ENCODE results near the gene SRSF10.

Gene SRSF10

DNA sequence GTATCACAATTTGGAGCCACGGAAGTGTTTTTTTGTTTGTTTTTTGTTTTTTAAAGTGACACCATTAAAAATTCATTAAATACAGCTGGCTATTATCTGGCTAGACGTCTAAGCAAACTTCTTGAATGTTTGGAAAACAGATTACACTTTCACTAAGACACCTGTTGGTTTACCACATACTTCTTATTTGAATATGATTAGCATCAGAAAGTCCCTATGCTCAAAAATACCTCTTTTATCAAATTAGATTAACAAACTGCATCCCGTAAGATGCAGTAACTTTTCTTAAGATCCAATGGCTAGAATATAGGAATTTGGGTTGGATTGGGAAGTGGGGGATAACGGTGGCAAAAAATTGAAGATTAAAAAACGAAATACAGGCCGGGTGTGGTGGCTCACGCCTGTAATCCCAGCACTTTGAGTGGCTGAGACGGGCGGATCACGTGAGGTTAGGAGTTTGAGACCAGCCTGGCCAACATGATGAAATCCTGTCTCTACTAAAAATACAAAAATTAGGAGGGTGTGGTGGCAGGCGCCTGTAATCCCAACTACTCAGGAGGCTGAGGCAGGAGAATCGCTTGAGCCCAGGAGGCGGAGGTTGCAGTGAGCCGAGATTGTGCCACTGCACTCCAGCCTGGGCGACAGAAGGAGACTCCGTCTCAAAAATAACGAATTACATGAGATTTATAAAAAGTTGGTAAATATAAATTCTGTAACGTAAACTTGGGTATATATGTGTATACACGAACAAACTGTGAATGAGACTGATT lies 21.9 kb downstream of the SRSF10 start:
- DNase-seq: peak; percentile 65

DNA sequence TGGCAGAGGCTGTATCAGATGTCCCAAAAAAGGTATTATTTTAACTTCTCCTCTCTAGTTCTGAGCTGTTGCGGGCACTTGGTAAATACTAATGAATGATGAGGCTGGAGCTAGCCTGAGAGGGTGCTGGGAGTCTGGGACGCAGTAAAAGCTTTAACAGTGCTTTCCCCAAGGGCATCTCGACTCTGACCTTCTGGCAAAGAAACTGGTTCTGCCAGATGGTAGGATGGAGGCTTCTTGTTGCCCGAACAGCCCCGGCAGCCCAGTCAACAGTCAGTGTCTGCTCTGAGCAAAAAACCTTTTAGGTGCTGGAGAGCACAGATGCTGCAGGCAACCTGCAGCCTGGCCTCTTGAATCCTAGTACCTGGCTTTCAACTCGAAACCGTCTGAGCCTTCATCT lies 23.0 kb downstream of the SRSF10 start:
- peak; percentile 98 for DNase-seq

DNA sequence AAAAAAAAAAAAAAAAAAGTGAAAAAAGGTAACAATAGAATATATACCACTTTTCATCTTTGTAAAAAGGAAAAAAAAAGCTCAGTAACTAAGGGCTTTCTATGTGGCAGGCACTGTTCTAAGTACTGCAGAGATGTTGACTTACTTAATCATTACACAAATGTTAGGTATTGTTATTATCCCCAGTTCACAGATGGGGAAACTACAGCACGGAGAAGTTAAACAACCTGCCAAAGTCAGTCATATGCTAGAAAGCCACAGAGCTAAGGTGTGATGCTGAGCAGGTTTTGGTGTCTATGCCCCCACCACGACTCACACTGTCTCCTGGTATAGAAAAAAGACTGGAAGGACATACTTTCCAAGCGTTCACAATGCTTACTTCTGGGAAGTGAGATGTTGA lies 27.1 kb downstream of the SRSF10 start:
- DNase-seq: no peak

DNA sequence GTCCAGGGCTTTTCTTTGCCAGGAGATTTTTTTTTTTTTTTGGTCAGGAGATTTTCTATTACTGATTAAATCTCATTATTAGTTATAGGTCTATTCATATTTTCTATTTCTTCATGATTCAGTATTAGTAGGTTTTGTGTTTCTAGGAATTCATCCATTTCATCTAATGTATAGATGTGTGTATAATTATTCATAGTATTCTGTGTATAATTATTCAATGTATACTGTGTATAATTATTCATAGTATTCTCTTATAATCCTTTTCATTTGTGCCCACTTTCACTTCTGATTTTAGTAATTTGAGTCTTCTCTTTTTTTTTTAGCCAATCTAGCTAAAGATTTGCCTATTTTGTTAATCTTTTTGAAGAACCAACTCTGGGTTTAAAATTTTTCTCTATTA lies 32.8 kb downstream of the SRSF10 start:
- no peak for DNase-seq

DNA sequence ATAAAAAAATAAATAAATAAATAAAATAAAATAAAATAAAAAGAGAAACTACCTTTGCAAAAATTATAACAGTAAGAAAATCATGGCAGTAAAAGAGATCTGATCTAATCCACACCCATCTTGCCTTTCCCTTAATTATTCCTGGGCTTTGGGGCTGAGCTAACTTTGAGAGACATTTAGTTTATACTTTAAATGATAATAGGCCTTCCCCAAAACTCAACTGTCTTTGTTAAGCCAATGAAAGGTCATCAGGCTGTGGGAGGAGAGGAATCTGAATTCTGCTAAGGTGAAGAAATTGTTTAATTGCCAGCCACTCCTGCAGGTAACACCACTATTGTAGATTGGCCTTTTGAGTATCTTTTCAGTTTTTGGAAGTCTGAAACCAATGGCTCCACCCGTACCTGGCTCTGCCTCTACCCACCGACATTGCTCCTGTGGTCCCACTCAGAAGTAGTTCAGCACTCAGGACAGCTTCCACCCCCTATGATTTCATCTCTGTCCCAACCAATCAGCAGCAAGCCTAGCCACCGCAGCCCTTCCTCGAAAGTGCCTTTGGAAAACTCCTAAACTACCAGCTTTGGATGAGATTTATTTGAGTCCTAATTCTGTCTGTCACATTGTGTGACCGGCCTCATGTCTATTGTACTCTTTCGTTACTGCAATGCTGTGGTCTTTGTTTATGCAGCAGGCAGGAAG lies 43.5 kb downstream of the SRSF10 start:
- DNase-seq: peak; percentile 37

GRCh38 chr1:23931491-23931880 lies 48.6 kb downstream of the SRSF10 start:
- DNase-seq: peak; percentile 40

- no peak for DNase-seq
These were observed 49.2 kb downstream of the SRSF10 start for GRCh38 chr1:23930861-23931490.

DNA sequence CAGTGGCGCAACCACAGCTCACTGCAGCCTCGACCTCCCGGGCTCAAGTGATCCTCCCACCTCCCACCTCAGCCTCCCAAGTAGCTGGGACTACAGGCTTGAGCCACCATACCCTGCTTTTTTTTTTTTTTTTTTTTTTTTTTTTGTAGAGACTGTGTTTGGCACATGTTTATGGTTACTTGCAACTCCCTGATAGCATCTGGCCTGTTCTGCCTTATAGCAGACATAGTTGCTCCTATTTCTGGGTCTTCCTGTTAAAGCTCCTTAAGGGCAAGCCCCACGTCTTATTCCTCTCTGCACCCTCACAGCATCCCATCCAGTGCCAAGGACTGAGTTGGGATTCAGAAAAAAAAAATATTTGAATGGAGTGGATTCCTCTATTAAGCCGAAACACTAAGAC lies 49.9 kb downstream of the SRSF10 start:
- no peak for DNase-seq

DNA sequence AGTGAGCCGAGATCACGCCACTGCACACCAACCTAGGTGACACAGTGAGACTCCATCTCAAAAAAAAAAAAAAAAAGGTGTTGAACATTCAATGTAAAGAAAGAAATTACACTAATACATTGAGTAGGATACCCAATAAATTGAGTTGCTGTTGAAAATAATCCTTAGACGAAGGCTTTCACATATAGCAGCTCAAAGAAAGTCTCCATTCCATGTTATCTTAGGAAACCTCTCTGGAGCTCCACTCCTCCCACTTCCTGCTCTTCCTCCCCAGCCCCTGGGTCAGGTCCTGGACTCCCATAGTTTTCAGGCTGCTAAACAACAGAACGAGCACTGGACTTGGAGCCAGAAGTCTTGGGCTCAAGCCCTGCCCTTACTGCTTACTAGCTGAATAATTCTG lies 51.3 kb downstream of the SRSF10 start:
- DNase-seq: no peak

GRCh38 chr1:23927097-23927496 lies 53.0 kb downstream of the SRSF10 start:
- DNase-seq: no peak

DNA sequence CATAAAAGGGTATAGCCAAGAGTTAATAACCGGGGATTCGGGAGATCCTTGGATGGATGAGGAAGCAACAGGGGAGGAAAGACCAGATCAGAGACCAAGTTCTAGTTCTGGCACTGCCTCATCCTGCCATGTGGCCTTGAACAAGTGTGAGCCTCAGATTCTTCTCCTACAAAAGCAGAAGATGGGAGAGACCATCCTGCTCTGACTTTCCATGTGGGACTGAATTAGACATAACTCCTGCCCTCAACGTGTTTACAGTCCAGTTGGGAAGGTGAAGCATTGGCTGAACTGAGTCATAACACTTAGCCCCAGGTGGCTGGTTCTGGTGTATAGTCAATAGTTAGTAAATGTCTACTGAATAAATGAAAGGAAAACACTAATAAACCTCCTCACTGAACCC lies 54.8 kb downstream of the SRSF10 start:
- no peak for DNase-seq

DNA sequence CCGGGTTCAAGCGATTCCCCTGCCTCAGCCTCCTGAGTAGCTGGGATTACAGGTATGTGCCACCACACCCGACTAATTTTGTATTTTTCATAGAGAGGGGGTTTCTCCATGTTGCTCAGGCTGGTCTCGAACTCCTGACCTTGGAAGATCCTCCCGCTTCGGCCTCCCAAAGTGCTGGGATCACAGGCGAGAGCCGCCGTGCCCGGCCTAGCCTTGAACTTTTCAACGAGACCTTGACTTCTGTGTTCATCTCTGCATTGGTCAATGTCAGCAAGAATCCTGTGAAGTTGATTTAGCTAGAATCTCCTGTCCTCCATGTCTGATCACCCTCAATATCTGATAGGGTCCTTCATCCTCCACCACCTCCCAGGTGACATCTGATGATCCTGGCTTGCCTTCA lies 55.5 kb downstream of the SRSF10 start:
- DNase-seq: no peak

DNA sequence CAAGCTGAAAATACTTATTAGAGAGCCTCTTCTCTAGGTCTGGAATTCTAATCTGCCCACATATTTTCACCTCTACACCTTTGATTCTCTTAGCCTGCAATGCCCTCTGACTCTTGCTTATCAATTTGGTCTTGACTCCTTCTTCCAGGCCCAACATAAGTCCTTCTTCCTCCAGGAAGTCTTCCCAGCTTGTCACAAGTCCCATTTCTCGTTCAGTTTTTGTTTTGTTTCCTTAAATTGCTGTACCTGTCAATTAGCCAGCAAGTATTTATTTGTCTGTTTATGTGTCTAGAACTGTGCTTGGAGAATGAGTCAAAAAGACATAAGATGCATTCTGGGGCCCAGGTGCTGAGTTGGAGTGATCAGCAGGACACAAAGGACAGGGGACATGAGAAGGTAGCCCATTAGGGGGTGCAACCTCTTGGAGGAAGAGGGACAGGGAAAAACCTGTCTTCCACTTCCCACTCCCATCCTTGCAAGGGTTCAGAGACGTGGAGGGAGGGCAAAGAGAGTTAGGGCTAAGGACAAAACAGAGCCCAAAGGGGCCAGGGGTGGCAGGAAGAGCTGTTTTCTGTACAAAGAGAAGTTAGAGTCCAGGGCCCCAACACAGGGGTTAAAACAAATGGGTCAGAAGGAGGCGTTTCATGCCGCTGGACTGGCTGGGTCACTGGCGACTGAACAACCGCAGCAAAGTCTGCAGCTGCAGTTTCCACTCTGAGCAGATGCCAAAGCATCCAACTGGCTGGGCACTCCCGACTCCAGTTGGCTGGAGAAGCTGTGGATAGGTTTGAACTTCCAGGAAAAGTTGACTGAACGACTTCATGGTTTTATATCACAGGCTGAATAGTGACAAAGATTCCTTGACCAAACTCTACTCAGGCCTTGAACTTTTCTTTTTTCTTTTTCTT lies 56.3 kb downstream of the SRSF10 start:
- DNase-seq: no peak

DNA sequence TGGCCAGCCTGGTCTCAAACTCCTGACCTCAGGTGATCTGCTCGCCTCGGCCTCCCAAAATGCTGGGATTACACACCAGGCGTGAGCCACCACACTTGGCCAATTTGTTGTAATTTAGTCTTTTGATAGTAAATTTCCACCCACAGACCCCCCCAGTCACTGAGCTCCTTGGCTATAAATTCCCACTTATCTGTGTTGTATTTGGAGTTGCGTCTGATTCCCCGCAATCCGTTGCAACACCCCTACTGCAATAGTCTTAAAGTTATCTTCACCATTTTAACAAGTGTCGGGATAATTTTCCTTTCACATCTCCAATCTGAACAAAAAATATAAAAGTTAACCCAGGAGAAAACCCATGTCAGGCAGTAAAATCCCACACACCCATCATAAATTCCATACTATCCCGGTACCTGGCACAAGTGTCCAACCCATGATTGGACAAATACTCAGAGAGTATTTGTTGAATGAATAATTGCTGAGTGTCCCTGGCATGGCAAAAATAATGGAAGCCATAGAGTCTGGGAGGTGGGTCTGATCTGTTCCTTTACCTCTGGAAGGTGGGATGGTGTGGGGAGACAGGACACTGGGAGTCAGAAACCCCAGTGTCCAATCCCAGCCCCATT lies 57.7 kb downstream of the SRSF10 start:
- DNase-seq: no peak

DNA sequence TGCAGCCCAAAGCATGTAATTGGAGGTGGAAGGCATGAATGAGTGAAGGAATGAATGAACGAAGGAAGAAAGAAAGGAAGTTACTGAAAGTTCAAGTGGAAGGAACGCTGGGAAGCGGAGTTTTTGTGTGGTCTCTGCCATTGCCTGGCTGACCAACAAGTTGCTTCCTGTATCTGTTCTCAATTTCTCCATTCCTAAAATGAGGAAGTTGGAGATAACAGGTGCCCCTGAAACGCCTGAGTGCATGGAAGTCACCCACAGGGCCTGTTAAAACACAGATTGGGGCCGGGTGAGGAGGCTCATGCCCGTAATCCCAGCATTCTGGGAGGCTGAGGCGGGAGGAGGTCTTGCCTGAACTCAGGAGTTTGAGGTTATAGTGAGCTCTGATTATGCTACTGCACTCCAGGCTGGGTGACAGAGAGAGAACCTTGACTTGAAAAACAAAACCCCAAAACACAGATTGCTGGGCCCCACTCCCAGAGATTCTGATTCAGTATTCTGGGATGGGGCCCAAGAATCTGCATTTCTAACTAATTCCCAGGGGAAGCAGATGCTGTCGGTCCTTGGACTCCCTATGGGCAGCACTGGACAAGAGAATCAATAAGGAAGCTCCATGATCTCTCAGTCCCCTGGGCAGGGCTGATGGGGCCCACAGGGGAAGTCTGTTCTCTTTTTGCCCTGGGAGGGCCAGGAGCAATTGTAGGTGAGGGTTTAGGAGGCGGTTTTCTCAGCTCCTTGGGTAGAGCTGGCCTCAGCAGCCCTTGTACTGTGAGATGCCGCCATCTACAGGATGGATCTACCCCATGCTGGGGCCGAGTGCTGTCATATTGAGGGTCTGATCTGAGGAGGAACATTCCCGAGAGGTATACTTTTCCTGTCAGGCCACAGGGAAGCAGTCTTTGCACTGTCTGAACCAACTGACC lies 63.7 kb downstream of the SRSF10 start:
- peak; percentile 94 for DNase-seq

DNA sequence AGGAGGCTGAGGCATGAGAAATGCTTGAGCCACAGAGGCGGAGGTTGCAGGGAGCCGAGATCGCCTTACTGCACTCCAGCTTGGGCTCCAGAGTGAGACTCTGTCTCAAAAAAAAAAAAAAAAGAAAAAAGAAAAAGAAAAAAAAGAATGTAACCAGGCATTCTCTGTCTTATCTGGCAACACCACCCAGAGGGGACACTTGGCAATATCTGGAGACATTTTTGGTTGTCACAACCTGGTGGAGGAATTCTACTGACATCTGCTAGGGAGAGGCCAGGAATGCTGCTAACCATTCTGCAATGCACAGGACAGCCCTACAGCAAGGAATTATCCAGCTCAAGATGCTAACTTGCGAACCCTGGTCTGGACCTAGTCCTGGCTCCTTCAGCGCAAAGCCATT lies 64.7 kb downstream of the SRSF10 start:
- no peak for DNase-seq

- no peak for DNase-seq
These were observed 65.2 kb downstream of the SRSF10 start for GRCh38 chr1:23914921-23915320.

Measured in NCI-H82 (cell line).